Retinal pigment epithelial cell (primary cell): ENCODE data around the gene VCX3A.

Source experiments
- DNase-seq: peaks from one replicate; pipeline ENCODE4 v3.0.0-alpha.2; 2010; ENCODE audit warnings: low read depth
- H3K4me3 ChIP-seq: 2 replicates; pipeline ENCODE4 v1.5.1; 2011; ENCODE audit warnings: mild to moderate bottlenecking, low read length, control low read depth, moderate library complexity
- TF ChIP-seq, protein P1 (sequence below): conservative IDR thresholded peaks from 2 replicates; pipeline ENCODE4 v1.5.1; 2011; ENCODE audit warnings: low read depth, low read length, control low read depth, inconsistent platforms

Gene VCX3A

DNA sequence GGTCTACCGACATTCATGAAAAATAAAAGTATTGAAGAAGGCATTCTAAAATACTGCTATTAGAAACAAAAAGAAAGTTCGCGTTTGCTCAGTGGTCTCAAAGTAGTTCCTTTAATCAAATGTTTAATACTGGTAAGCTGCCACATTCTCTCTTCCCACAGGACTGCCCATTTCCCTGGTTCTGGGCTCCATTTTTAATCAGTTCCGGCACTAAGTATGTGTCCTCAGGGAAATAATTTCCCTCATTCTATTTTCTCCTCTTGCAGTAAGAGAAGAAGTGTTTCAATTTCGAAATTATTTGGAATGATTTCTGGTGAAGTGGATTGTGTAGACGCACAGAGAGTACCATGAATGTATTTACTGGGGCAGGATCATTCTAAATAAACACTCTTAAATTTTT, 17.5 kb downstream of the VCX3A start:
- TF ChIP-seq, protein P1, sequence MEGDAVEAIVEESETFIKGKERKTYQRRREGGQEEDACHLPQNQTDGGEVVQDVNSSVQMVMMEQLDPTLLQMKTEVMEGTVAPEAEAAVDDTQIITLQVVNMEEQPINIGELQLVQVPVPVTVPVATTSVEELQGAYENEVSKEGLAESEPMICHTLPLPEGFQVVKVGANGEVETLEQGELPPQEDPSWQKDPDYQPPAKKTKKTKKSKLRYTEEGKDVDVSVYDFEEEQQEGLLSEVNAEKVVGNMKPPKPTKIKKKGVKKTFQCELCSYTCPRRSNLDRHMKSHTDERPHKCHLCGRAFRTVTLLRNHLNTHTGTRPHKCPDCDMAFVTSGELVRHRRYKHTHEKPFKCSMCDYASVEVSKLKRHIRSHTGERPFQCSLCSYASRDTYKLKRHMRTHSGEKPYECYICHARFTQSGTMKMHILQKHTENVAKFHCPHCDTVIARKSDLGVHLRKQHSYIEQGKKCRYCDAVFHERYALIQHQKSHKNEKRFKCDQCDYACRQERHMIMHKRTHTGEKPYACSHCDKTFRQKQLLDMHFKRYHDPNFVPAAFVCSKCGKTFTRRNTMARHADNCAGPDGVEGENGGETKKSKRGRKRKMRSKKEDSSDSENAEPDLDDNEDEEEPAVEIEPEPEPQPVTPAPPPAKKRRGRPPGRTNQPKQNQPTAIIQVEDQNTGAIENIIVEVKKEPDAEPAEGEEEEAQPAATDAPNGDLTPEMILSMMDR = no peak
- H3K4me3 ChIP-seq = no peak overlapping the region
- DNase-seq = no peak

DNA sequence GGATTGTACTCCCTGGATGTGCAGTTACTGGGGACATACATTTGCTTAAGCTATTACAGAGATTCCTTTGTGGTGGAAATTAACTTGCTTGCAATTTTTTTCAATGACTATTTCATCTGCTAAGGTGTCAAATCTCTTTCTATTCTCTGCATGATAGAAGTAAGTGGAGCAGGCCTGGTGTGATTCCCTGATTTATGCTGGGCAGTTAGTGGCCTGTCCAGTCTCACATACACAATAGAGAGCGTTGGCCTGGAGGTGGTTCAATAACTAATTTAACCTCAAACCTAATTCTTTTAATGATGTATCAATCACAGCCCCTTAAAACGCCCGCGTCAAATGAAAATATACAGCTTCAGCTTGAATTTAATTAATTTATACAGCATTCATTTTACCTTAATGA, 28.5 kb downstream of the VCX3A start:
- H3K4me3 ChIP-seq = no peak overlapping the region
- TF ChIP-seq, protein P1 = no peak
- no peak for DNase-seq

DNA sequence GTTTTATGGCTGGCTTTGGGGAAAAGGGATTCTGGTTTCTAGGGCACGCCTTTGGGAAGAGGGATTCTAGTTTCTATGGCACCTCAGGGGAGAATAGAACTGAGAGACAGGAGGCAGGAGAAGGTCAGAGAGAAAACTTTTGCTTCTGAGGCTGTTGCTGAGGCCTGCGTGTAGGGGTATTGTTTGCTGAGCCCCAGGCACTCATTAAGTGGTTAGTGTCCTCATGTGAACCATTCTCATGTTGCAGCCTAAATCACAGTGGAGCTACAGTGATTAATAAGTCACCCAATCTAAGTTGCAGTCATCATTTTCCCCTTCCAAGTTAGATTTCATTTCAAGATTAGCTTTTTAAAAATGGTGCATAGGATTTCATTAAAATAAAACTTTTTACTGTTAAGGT, 29.0 kb downstream of the VCX3A start:
- H3K4me3 ChIP-seq = no peak overlapping the region
- TF ChIP-seq, protein P1 = no peak
- DNase-seq = no peak

DNA sequence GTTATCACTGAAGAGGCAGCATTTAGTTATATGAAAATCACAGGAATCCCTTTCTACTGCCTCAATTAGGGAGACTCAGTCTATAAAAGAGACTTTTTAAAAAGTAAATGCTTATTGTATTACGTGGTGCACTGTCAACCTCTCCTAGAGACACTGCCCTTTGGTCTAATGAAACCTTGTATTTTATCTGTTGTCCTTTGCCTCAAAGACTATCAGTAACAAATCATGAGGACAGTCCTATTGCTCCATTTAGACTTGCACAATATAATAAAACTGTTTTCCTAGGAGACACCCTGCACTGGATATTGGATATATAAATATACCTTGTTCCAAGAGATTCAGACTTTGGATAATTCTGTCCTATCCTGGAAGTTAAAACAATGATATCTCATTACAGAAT, 34.2 kb downstream of the VCX3A start:
- no peak overlapping the region for H3K4me3 ChIP-seq
- TF ChIP-seq, protein P1 = no peak
- no peak for DNase-seq

DNA sequence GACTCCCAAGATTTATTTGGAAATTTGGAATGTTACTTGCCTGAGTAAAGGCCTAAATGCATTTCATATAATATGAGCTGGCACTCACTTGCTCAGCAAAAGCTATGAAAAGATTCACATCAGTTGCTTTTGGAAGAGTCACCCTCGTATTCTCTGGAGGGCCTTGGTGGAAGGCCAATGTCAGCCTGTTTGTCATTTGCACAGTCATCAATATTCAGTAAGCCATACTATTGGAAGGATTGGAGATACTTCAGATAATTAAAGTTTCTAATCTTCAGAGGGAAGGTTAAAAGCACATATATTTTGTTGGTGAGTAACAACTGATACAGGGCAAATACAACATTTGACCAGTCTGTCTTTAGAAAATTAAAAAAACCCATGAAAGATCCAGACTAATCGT, 36.6 kb downstream of the VCX3A start:
- TF ChIP-seq, protein P1 = no peak
- no peak overlapping the region for H3K4me3 ChIP-seq
- DNase-seq = no peak
